Measurements from ENCODE around the gene TFEB.

- TF ChIP-seq CTCF (IDR thresholded peaks at IDR 0.05): no peak
- no peak for TF ChIP-seq POLR2A (IDR thresholded peaks at IDR 0.05)
Measured at GRCh38 chr6:41780551-41781365, 45.4 kb upstream of the TFEB start, which contains the start of gene PRICKLE4.

Data from ovary (tissue), 3 donors.